Endodermal cell (in vitro differentiated cells): ENCODE data around the gene GPS1. TPM values are rescaled to one million over a fixed set of nuclear protein-coding genes. Genes with fewer than 3 reads are reported as not detected.

ENCODE experiments used
- DNase-seq: peaks from one replicate; pipeline ENCODE4 v3.0.0-alpha.2; 2017
- H3K27ac ChIP-seq: 2 replicates; pipeline ENCODE4 v1.5.1; 2013; ENCODE audit warnings: mild to moderate bottlenecking, low read depth, low read length, moderate library complexity
- H3K27me3 ChIP-seq: 2 replicates; pipeline ENCODE4 v1.6.1; 2013; ENCODE audit warnings: mild to moderate bottlenecking, low read length, moderate library complexity; ENCODE audit not compliant: insufficient read depth, control insufficient read depth, poor library complexity, severe bottlenecking
- H3K36me3 ChIP-seq: 2 replicates; pipeline ENCODE4 v1.7.0; 2013; ENCODE audit warnings: mild to moderate bottlenecking, low read length, moderate library complexity; ENCODE audit not compliant: control insufficient read depth, insufficient read depth
- H3K4me1 ChIP-seq: one replicate; pipeline ENCODE4 v1.7.0; 2013; ENCODE audit warnings: low read length; ENCODE audit not compliant: control insufficient read depth, insufficient read depth
- H3K4me3 ChIP-seq: 2 replicates; pipeline ENCODE4 v1.5.1; 2013; ENCODE audit warnings: mild to moderate bottlenecking, low read length, moderate library complexity
- H3K9ac ChIP-seq: 2 replicates; pipeline ENCODE4 v1.6.1; 2013; ENCODE audit warnings: mild to moderate bottlenecking, low read length, moderate library complexity; ENCODE audit not compliant: poor library complexity, severe bottlenecking; ENCODE audit errors: extremely low read depth
- H3K9me3 ChIP-seq: 2 replicates; pipeline ENCODE4 v1.6.1; 2013; ENCODE audit warnings: mild to moderate bottlenecking, low read length, moderate library complexity; ENCODE audit not compliant: control insufficient read depth
- H3K27ac Mint-ChIP-seq: 2 replicates; pipeline ENCODE4 v1.8.0; 2020; ENCODE audit warnings: mixed read lengths
- H3K27me3 Mint-ChIP-seq: 2 replicates; pipeline ENCODE4 v1.8.0; 2021; ENCODE audit warnings: mild to moderate bottlenecking, mixed read lengths; ENCODE audit not compliant: insufficient read depth
- H3K36me3 Mint-ChIP-seq: 2 replicates; pipeline ENCODE4 v1.8.0; 2020; ENCODE audit warnings: low read depth, mixed read lengths
- H3K4me1 Mint-ChIP-seq: 2 replicates; pipeline ENCODE4 v1.8.0; 2020; ENCODE audit warnings: mixed read lengths
- H3K4me3 Mint-ChIP-seq: 2 replicates; pipeline ENCODE4 v1.8.0; 2020; ENCODE audit warnings: mild to moderate bottlenecking, moderate library complexity, mixed read lengths
- H3K9me3 Mint-ChIP-seq: 2 replicates; pipeline ENCODE4 v1.8.0; 2020; ENCODE audit warnings: mild to moderate bottlenecking, mixed read lengths
- CTCF ChIP-seq: fragments of 200-600 bp; sonication (generic); conservative IDR thresholded peaks from 2 replicates; pipeline ENCODE4 v1.5.0; 2021; ENCODE audit warnings: antibody characterized with exemption, mild to moderate bottlenecking
- WGBS, 2 experiments: methylation state at CpG; one replicate each; pipeline versions ENCODE4 v1.1.5 to v1.1.7; 2013; ENCODE audit warnings: missing lambda C conversion rate in 2 of 2, mixed read lengths in 1 of 2; ENCODE audit not compliant: insufficient coverage in 1 of 2, insufficient read length in 1 of 2; 5-methylcytosine and 5-hydroxymethylcytosine counted together
- total RNA-seq, 2 donors: library from RNA; stranded (reverse); fragmentation: NEBNext Ultra II Directional in 1 of 2; extraction: Animal tissue kit (Norgen Biotek cat#: 25700) in 1 of 2; gene quantifications; 2 replicates in 1 of 2; 3 replicates in 1 of 2; pipeline ENCODE4 v1.2.1, GENCODE V29; 2021

GPS1 gene
- total RNA-seq, 2 donors from 2014 or later: 152 to 153 TPM

GRCh38 chr17:82022981-82023446 lies 28.7 kb upstream of the GPS1 start, which contains the start of gene LRRC45:
LRRC45 (plus strand) TSS chr17:82023305; CDS start chr17:82023644, 339 bp downstream.
- no peaks in the 10 kb centered on the region for H3K27me3 ChIP-seq
- Mint-ChIP-seq H3K4me1 (peaks cover 10% of the 10 kb centered on the region), H3K27me3 (no peaks in the 10 kb centered on the region), H3K9me3 (no peaks in the 10 kb centered on the region), H3K36me3 (peaks cover 16% of the 10 kb centered on the region), H3K4me3 (peak within 1 kb of the TSS; percentile 76), H3K27ac (peak within 1 kb of the TSS; percentile 78)
- no peak for TF ChIP-seq CTCF
- H3K9ac ChIP-seq: peak within 1 kb of the TSS; percentile 81
- H3K9me3 ChIP-seq: no peaks in the 10 kb centered on the region
- peaks cover 4% of the 10 kb centered on the region for H3K4me1 ChIP-seq
- peaks cover 7% of the 10 kb centered on the region for H3K36me3 ChIP-seq
- H3K27ac ChIP-seq: peak within 1 kb of the TSS; percentile 72
- peak within 1 kb of the TSS; percentile 91 for H3K4me3 ChIP-seq
- WGBS, 2 experiments: 0% methylated on average over 2 to 42 of the region's 42 CpGs
- peak; percentile 100 for DNase-seq

- peak overlapping the region; percentile 76 for H3K4me3 Mint-ChIP-seq
- DNase-seq: peak; percentile 80
- Histone ChIP-seq H3K27ac (no peak overlapping the region), H3K36me3 (peaks cover 2% of the 10 kb centered on the region), H3K4me1 (peaks cover 4% of the 10 kb centered on the region), H3K4me3 (peak overlapping the region; percentile 82), H3K9me3 (no peaks in the 10 kb centered on the region), H3K9ac (peak overlapping the region; percentile 34), H3K27me3 (no peaks in the 10 kb centered on the region)
- H3K36me3 Mint-ChIP-seq: peaks cover 13% of the 10 kb centered on the region
- no peak overlapping the region for H3K27ac Mint-ChIP-seq
- no peaks in the 10 kb centered on the region for H3K9me3 Mint-ChIP-seq
- 12 to 14% methylated on average over 49 to 55 of the region's 55 CpGs for WGBS, 2 experiments
- H3K27me3 Mint-ChIP-seq: no peaks in the 10 kb centered on the region
- TF ChIP-seq CTCF: no peak
- peaks cover 10% of the 10 kb centered on the region for H3K4me1 Mint-ChIP-seq
These were observed 28.1 kb upstream of the GPS1 start for GRCh38 chr17:82023447-82024241.

- DNase-seq: no peak
- Mint-ChIP-seq H3K36me3 (peaks cover 12% of the 10 kb centered on the region), H3K27me3 (no peaks in the 10 kb centered on the region), H3K9me3 (no peaks in the 10 kb centered on the region), H3K27ac (no peak overlapping the region), H3K4me1 (peaks cover 10% of the 10 kb centered on the region), H3K4me3 (peak overlapping the region; percentile 76)
- no peak overlapping the region for H3K27ac ChIP-seq
- H3K9ac ChIP-seq: no peak overlapping the region
- H3K27me3 ChIP-seq: no peaks in the 10 kb centered on the region
- TF ChIP-seq CTCF: no peak
- 95 to 98% methylated on average over 15 to 17 of the region's 17 CpGs for WGBS, 2 experiments
- H3K9me3 ChIP-seq: no peaks in the 10 kb centered on the region
- peaks cover 4% of the 10 kb centered on the region for H3K4me1 ChIP-seq
- H3K4me3 ChIP-seq: no peak overlapping the region
- no peaks in the 10 kb centered on the region for H3K36me3 ChIP-seq
These were observed 26.8 kb upstream of the GPS1 start for GRCh38 chr17:82024859-82025258.
